SK-N-SH (cell line): ENCODE data around the gene GNS. TPM values are rescaled to one million over a fixed set of nuclear protein-coding genes. Genes with fewer than 3 reads are reported as not detected.
A peak's percentile ranks its signal among the peaks of the same experiment; 100 is the strongest.

Experiments
- CTCF ChIA-PET: fragments of 300-600, 350-600 bp; formaldehyde crosslinking; extraction: SDS; loops from one replicate; lab custom pipeline; 2021; lab: Yijun Ruan, JAX
- POLR2A ChIA-PET: fragments of 350-600 bp; sonication (Branson Sonifier 250); formaldehyde crosslinking; extraction: SDS; loops from one replicate; lab custom pipeline; 2020; ENCODE audit warnings: antibody characterized with exemption, inconsistent platforms; lab: Yijun Ruan, JAX
- DNase-seq: peaks from one replicate; pipeline ENCODE4 v3.0.0; 2012
- H2AFZ ChIP-seq: fragments of 200-600 bp; sonication (generic); 2 replicates; pipeline ENCODE4 v1.8.1; 2016; ENCODE audit warnings: antibody characterized with exemption, mild to moderate bottlenecking, low read depth
- H3F3A ChIP-seq: fragments of 200-600 bp; sonication (generic); replicated peaks from 2 replicates; pipeline ENCODE3; 2016; ENCODE audit warnings: antibody characterized with exemption, mild to moderate bottlenecking; ENCODE audit not compliant: insufficient read depth
- H3K27ac ChIP-seq, 2 experiments: fragments of 200-500 bp in 1 of 2; fragments of 200-600 bp in 1 of 2; sonication (Bioruptor generic) in 1 of 2; sonication (generic), shearing (Covaris generic) in 1 of 2; 2 replicates each; pipeline versions ENCODE4 v1.5.1 to v1.6.1; 2014 to 2016; ENCODE audit warnings: low read depth in 2 of 2, inconsistent platforms in 1 of 2, low read length in 1 of 2, mild to moderate bottlenecking in 1 of 2, mixed read lengths in 1 of 2
- H3K27me3 ChIP-seq: fragments of 200-600 bp; sonication (generic), shearing (Covaris generic); 2 replicates; pipeline ENCODE4 v1.6.1; 2016; ENCODE audit warnings: mixed run types; ENCODE audit not compliant: insufficient read depth
- H3K36me3 ChIP-seq, 2 experiments: fragments of 200-500 bp in 1 of 2; fragments of 200-600 bp in 1 of 2; sonication (Bioruptor generic) in 1 of 2; sonication (generic) in 1 of 2; replicated peaks in 1 of 2; 2 replicates each; pipeline versions ENCODE3 to v1.5.1; 2014 to 2016; ENCODE audit warnings: low read length in 1 of 2, mild to moderate bottlenecking in 1 of 2; ENCODE audit not compliant: insufficient read depth in 2 of 2, control insufficient read depth in 1 of 2
- H3K4me1 ChIP-seq, 2 experiments: fragments of 200-500 bp in 1 of 2; fragments of 200-600 bp in 1 of 2; sonication (Bioruptor generic) in 1 of 2; sonication (generic), shearing (Covaris generic) in 1 of 2; 2 replicates each; pipeline versions ENCODE4 v1.5.1 to v1.6.1; 2014 to 2016; ENCODE audit warnings: low read depth in 1 of 2, low read length in 1 of 2, mixed run types in 1 of 2; ENCODE audit not compliant: insufficient read depth in 2 of 2, control insufficient read depth in 1 of 2
- H3K4me2 ChIP-seq: fragments of 200-600 bp; sonication (generic), shearing (Covaris generic); 2 replicates; pipeline ENCODE4 v1.6.1; 2017; ENCODE audit warnings: mixed run types
- H3K4me3 ChIP-seq, 2 experiments: fragments of 200-500 bp in 1 of 2; fragments of 200-600 bp in 1 of 2; sonication (Bioruptor generic) in 1 of 2; sonication (generic), shearing (Covaris generic) in 1 of 2; 2 replicates each; pipeline versions ENCODE4 v1.5.1 to v1.8.1; 2014 to 2016; ENCODE audit warnings: low read depth in 2 of 2, inconsistent platforms in 1 of 2, low read length in 1 of 2, mild to moderate bottlenecking in 1 of 2, mixed read lengths in 1 of 2, moderate library complexity in 1 of 2
- H3K79me2 ChIP-seq: fragments of 200-600 bp; sonication (generic); 2 replicates; pipeline ENCODE4 v1.8.1; 2017; ENCODE audit warnings: mild to moderate bottlenecking; ENCODE audit not compliant: insufficient read depth
- H3K9ac ChIP-seq: fragments of 200-600 bp; sonication (generic); 2 replicates; pipeline ENCODE4 v1.6.1; 2017; ENCODE audit warnings: mixed run types
- H3K9me2 ChIP-seq: fragments of 200-600 bp; sonication (generic); 2 replicates; pipeline ENCODE4 v1.6.1; 2017; ENCODE audit warnings: mixed run types
- H3K9me3 ChIP-seq: fragments of 200-600 bp; sonication (generic); 2 replicates; pipeline ENCODE4 v1.6.1; 2017; ENCODE audit warnings: mixed run types, mild to moderate bottlenecking, moderate library complexity
- H4K20me1 ChIP-seq: fragments of 200-600 bp; sonication (generic); 2 replicates; pipeline ENCODE4 v1.6.1; 2017; ENCODE audit warnings: mild to moderate bottlenecking, mixed run types; ENCODE audit not compliant: insufficient read depth
- CHD2 ChIP-seq: fragments of 150-350 bp; IDR thresholded peaks from 2 replicates; pipeline ENCODE4 v1.6.1; 2018; ENCODE audit warnings: low read length; ENCODE audit not compliant: partially characterized antibody
- ELF1 ChIP-seq: IDR thresholded peaks from 2 replicates; pipeline ENCODE4 v1.4.0; 2012
- EP300 ChIP-seq, 2 experiments: IDR thresholded peaks; 2 replicates each; pipeline versions ENCODE4 v1.4.0 to v1.6.1; 2012; ENCODE audit warnings: borderline replicate concordance in 1 of 2, low read depth in 1 of 2, low read length in 1 of 2
- EZH2phosphoT487 ChIP-seq: fragments of 200-600 bp; sonication (generic); IDR thresholded peaks from 2 replicates; pipeline ENCODE4 v1.6.1; 2017; ENCODE audit warnings: low read depth, mixed run types, mild to moderate bottlenecking, antibody characterized with exemption, moderate library complexity, borderline replicate concordance
- FOXJ3 ChIP-seq: sonication (generic); formaldehyde crosslinking; IDR thresholded peaks from 2 replicates; pipeline ENCODE4 v1.5.1; 2020; ENCODE audit warnings: mild to moderate bottlenecking, missing genetic modification reagents
- GATA2 ChIP-seq: sonication (generic); formaldehyde crosslinking; IDR thresholded peaks from 2 replicates; pipeline ENCODE4 v1.5.0; 2020; ENCODE audit warnings: mild to moderate bottlenecking, missing genetic modification reagents
- MEF2A ChIP-seq: IDR thresholded peaks from 2 replicates; pipeline ENCODE4 v1.4.0; 2012; ENCODE audit warnings: low read depth, borderline replicate concordance
- MXI1 ChIP-seq: IDR thresholded peaks from 2 replicates; pipeline ENCODE4 v1.6.1; 2012; ENCODE audit warnings: mild to moderate bottlenecking, low read depth, low read length, improper control_type of control experiment
- NFIC ChIP-seq: IDR thresholded peaks from 2 replicates; pipeline ENCODE4 v1.4.0; 2012; ENCODE audit warnings: borderline replicate concordance
- NRF1 ChIP-seq: IDR thresholded peaks from 2 replicates; pipeline ENCODE4 v1.6.1; 2012; ENCODE audit warnings: low read depth, mild to moderate bottlenecking, low read length
- RAD21 ChIP-seq: IDR thresholded peaks from 2 replicates; pipeline ENCODE4 v1.6.1; 2012; ENCODE audit warnings: mild to moderate bottlenecking, low read length
- RCOR1 ChIP-seq: fragments of 150-350 bp; IDR thresholded peaks from 2 replicates; pipeline ENCODE4 v1.6.1; 2017; ENCODE audit warnings: antibody characterized with exemption, low read length
- SIN3A ChIP-seq: IDR thresholded peaks from 2 replicates; pipeline ENCODE4 v1.6.1; 2012; ENCODE audit warnings: low read depth, mild to moderate bottlenecking, low read length, moderate library complexity, borderline replicate concordance
- SMC3 ChIP-seq: IDR thresholded peaks from 2 replicates; pipeline ENCODE4 v1.6.1; 2012; ENCODE audit warnings: low read depth, low read length, improper control_type of control experiment
- TAF1 ChIP-seq: IDR thresholded peaks from 2 replicates; pipeline ENCODE4 v1.6.1; 2012; ENCODE audit warnings: low read depth, mild to moderate bottlenecking, low read length, moderate library complexity, borderline replicate concordance
- WGBS: methylation state at CpG from one replicate; pipeline ENCODE4 v1.1.6; 2017; ENCODE audit warnings: low lambda C conversion rate; 5-methylcytosine and 5-hydroxymethylcytosine counted together
- polyA plus RNA-seq, 3 experiments: library from polyadenylated mRNA; depleted of rRNA; stranded (reverse); fragments of >200 nt; gene quantifications; 2 replicates each; pipeline ENCODE4 v1.2.3, GENCODE V29; 2012
- TF ChIP-seq, protein P1 (sequence below): IDR thresholded peaks from 2 replicates; pipeline ENCODE4 v1.6.1; 2012; ENCODE audit warnings: mild to moderate bottlenecking, low read depth, low read length, moderate library complexity
- TF ChIP-seq, protein P2 (sequence below): fragments of 200-600 bp; sonication (generic); IDR thresholded peaks from 2 replicates; pipeline ENCODE4 v1.6.1; 2017; ENCODE audit warnings: antibody characterized with exemption, mild to moderate bottlenecking, moderate library complexity
- TF ChIP-seq, protein P3 (sequence below): IDR thresholded peaks from 2 replicates; pipeline ENCODE4; 2012
- TF ChIP-seq, protein P4 (sequence below): IDR thresholded peaks from 2 replicates; pipeline ENCODE4 v1.4.0; 2012; ENCODE audit warnings: low read depth

Gene GNS
- polyA plus RNA-seq, 1 of the 3 experiments (the other 2 are of a cell fraction) = 74.8 TPM

DNA sequence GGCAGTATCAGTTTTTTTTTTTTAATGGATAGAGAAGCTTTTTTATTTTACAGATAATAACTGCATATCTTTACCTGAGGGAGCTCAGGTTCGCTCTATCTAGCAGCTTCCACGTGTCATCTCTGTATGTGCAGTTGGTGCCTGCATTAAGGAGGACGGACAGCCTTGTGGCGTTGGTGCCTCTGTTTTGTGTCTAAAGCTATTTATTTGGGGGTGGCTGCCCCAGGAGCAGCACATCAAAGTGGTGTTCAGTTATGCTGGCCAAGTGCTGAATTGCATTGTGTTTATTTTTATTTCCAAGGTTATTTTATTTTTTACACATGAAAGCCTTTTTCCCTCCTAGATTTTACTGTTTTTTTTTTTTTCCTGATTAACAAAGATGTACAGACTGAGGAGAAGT lies 89.2 kb downstream of the GNS start:
- DNase-seq = peak; percentile 34
- no peaks in the 10 kb centered on the region for H3F3A ChIP-seq
- H3K4me1 ChIP-seq = peaks cover 58 to 60% of the 10 kb centered on the region in 2 experiments
- TF ChIP-seq NRF1 (no peak), EP300 (IDR thresholded peaks at IDR 0.05; ENCODE audit: borderline replicate concordance in 1 of 2, low read depth in 1 of 2, low read length in 1 of 2) (no peak), SIN3A (no peak), NFIC (no peak), MXI1 (peak; percentile 51; the same call in 1 of the 2 replicates), TAF1 (no peak), RAD21 (no peak), RCOR1 (no peak; the same call in 1 of the 2 replicates), ELF1 (no peak), MEF2A (no peak), EZH2phosphoT487 (no peak), FOXJ3 (CRISPR knock-in tag) (no peak), SMC3 (no peak), GATA2 (CRISPR knock-in tag) (no peak), CHD2 (no peak)
- TF ChIP-seq, protein P1, sequence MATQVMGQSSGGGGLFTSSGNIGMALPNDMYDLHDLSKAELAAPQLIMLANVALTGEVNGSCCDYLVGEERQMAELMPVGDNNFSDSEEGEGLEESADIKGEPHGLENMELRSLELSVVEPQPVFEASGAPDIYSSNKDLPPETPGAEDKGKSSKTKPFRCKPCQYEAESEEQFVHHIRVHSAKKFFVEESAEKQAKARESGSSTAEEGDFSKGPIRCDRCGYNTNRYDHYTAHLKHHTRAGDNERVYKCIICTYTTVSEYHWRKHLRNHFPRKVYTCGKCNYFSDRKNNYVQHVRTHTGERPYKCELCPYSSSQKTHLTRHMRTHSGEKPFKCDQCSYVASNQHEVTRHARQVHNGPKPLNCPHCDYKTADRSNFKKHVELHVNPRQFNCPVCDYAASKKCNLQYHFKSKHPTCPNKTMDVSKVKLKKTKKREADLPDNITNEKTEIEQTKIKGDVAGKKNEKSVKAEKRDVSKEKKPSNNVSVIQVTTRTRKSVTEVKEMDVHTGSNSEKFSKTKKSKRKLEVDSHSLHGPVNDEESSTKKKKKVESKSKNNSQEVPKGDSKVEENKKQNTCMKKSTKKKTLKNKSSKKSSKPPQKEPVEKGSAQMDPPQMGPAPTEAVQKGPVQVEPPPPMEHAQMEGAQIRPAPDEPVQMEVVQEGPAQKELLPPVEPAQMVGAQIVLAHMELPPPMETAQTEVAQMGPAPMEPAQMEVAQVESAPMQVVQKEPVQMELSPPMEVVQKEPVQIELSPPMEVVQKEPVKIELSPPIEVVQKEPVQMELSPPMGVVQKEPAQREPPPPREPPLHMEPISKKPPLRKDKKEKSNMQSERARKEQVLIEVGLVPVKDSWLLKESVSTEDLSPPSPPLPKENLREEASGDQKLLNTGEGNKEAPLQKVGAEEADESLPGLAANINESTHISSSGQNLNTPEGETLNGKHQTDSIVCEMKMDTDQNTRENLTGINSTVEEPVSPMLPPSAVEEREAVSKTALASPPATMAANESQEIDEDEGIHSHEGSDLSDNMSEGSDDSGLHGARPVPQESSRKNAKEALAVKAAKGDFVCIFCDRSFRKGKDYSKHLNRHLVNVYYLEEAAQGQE = peak; percentile 59; the same call in 1 of the 2 replicates
- TF ChIP-seq, protein P2, sequence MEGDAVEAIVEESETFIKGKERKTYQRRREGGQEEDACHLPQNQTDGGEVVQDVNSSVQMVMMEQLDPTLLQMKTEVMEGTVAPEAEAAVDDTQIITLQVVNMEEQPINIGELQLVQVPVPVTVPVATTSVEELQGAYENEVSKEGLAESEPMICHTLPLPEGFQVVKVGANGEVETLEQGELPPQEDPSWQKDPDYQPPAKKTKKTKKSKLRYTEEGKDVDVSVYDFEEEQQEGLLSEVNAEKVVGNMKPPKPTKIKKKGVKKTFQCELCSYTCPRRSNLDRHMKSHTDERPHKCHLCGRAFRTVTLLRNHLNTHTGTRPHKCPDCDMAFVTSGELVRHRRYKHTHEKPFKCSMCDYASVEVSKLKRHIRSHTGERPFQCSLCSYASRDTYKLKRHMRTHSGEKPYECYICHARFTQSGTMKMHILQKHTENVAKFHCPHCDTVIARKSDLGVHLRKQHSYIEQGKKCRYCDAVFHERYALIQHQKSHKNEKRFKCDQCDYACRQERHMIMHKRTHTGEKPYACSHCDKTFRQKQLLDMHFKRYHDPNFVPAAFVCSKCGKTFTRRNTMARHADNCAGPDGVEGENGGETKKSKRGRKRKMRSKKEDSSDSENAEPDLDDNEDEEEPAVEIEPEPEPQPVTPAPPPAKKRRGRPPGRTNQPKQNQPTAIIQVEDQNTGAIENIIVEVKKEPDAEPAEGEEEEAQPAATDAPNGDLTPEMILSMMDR = peak; percentile 13; the same call in 1 of the 2 replicates
- TF ChIP-seq, protein P3, sequence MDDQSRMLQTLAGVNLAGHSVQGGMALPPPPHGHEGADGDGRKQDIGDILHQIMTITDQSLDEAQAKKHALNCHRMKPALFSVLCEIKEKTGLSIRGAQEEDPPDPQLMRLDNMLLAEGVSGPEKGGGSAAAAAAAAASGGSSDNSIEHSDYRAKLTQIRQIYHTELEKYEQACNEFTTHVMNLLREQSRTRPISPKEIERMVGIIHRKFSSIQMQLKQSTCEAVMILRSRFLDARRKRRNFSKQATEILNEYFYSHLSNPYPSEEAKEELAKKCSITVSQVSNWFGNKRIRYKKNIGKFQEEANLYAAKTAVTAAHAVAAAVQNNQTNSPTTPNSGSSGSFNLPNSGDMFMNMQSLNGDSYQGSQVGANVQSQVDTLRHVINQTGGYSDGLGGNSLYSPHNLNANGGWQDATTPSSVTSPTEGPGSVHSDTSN = no peak
- TF ChIP-seq, protein P4, sequence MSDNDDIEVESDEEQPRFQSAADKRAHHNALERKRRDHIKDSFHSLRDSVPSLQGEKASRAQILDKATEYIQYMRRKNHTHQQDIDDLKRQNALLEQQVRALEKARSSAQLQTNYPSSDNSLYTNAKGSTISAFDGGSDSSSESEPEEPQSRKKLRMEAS = no peak
- H3K4me2 ChIP-seq = peak overlapping the region; percentile 50; the same call in 1 of the 2 replicates
- POLR2A ChIA-PET = interaction anchor here (0.6 to 0.7 kb wide), 3 partner anchors 7 to 60 kb away, joined by 3 to 4 read pairs (median 4); no protein-coding TSS in a partner anchor
- CTCF ChIA-PET = interaction anchor here (0.8 to 1.7 kb wide), 6 partner anchors 9 to 286 kb away, joined by 3 to 6 read pairs (median 4); no protein-coding TSS in a partner anchor
- H3K9me3 ChIP-seq = no peaks in the 10 kb centered on the region
- H3K27me3 ChIP-seq = no peaks in the 10 kb centered on the region
- WGBS = 67% methylated on average over 4 of the region's 4 CpGs
- H4K20me1 ChIP-seq = no peaks in the 10 kb centered on the region
- H3K79me2 ChIP-seq = peaks cover 65% of the 10 kb centered on the region
- H3K4me3 ChIP-seq = no peak overlapping the region
- H3K9me2 ChIP-seq = no peaks in the 10 kb centered on the region
- H3K9ac ChIP-seq = no peak overlapping the region
- H3K36me3 ChIP-seq = no peaks in the 10 kb centered on the region
- peak overlapping the region in 1 of 2 experiments; percentile 83; a peak in 2 of 4 replicates for H3K27ac ChIP-seq
- no peak overlapping the region; the same call in 1 of the 2 replicates for H2AFZ ChIP-seq
